Skin epidermis (tissue), 12 donors: ENCODE measurements around the gene ME3.
"Not testable (repeated sequence)": the region's sequence is repeated elsewhere in the genome, so short reads cannot be mapped to it uniquely, and the experiment has no call there.

Experiments
- H3K27ac ChIP-seq, 21 experiments: fragments of 200-600 bp; sonication (generic) in 11 of 21; one replicate each; pipeline ENCODE4 v1.5.0; 2020; ENCODE audit warnings: mild to moderate bottlenecking in 3 of 21, inconsistent platforms in 2 of 21, moderate library complexity in 2 of 21
- H3K4me3 ChIP-seq, 7 experiments: fragments of 200-600 bp; sonication (generic) in 2 of 7; one replicate each; pipeline ENCODE4 v1.5.0; 2020; ENCODE audit warnings: inconsistent platforms in 2 of 7, mild to moderate bottlenecking in 2 of 7, moderate library complexity in 1 of 7

Gene ME3

DNA sequence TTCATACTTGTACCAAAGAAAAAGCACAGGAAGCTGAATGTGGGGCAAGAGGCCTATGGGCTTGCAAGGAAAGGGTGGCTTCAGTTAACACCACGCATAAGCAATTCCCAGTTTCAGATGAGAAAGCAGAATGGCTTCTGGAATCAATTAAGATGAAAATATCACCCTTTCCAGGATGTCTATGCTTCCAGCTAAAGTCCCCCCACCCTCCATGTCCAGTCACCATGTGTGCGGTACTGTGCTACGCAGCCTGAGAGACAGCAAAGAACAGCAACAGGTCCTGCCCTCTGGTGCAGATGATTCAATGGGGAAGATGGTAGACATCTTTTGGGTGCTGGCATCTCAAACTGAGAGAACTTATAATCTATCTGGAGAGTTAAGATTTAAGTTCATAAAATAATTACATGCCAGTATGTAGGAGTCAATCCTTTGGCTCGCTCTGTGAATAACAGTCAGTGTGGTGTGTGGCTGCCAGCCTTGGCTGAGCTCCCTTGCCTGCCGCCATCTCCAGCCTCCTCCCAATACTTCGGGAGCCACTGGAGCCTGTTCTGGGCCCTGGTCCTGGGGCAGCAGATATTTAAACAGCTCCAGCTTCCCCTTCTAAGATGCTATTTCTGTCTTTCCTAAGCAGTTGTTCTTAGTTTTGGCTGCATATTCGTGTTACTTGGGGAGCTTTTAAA lies 44.5 kb downstream of the ME3 start:
- H3K27ac ChIP-seq = peak overlapping the region in 18 of 21 experiments; percentile 9 to 70 (median 38)

DNA sequence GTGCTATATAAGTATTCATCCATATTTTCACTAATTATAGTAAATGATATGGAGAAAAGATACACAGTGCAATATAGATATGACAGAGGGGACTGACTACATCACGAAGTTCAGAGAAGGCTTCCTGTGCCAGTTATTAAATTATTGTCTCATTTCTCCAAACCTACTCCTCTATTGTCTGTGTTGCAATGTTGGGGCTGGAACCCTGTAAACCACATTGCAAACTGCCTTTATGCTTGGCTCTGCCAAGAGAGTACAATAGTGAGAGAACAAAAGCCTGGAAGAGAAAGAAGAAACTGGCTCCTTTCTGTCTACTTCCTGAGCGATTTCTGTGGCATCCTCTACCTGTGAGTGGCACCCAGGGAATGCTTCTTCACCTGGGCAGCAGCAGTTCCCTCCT lies 46.4 kb downstream of the ME3 start:
- Histone ChIP-seq H3K4me3 (no peak overlapping the region), H3K27ac (peak overlapping the region in 5 of 21 experiments; percentile 0 to 70 (median 46))

More for the DNA sequence above, 44.5 kb downstream of the ME3 start:
- H3K4me3 ChIP-seq = no peak overlapping the region

DNA sequence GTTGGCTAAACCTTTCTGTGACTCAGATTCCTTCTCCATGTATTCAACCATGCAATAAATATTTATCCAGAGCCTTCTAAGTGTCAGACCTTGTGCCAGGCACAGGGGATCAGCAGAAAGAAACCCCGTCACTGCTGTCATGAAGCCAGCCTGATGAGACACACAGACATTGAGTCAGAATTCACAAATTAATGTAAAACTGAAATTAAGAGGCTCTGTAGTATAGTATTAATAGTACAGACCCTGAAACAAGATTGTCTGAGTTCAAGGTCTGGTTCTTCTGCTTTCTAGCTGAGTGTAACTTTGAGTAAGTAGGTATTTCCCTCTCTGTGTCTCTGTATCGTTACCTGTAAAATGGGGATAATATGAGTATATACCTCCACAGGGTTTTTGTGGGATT lies 46.9 kb downstream of the ME3 start:
- peak overlapping the region in 1 of 21 experiments; percentile 70 for H3K27ac ChIP-seq
- H3K4me3 ChIP-seq = no peak overlapping the region

DNA sequence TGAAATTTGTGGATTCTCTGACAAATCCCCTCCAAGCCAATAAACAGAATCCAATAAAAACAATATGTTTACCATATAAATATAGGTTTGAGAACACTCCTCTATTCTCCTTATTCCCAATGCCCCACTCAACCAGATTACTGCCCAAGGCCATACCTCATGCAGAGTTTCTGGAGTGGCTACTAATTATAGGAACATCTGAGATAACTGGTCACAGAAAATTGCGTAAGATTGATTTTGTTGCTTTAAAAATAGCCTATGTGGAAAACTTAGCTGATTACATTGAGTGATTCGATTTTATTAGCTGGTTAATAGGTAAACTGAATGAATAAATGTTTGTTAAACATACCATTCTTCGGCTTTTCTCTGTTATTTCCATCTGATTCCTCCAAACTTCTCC lies 48.0 kb downstream of the ME3 start:
- Histone ChIP-seq H3K27ac (peak overlapping the region in 3 of 21 experiments; percentile 41 to 55 (median 49)), H3K4me3 (no peak overlapping the region)

DNA sequence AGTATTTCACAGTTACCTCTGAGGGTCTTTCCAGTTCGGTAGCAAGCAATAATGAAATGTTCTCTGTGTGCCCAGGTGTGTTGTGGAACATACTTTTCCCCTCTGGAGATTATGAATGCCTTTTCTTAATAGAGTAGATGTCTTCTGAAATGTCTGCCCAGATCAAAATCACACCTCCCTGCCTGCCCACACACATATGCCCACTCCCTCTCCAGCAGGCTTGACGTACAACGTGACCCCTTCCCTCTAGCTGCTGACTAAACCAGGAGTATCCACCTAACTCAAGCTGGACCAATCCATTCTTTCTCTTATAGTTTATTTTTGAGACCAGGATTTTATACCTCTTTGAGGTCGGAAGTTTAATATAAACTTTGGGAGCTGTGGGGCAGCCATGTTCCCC lies 48.7 kb downstream of the ME3 start:
- Histone ChIP-seq H3K4me3 (no peak overlapping the region), H3K27ac (peak overlapping the region in 6 of 21 experiments; percentile 22 to 55 (median 44))

DNA sequence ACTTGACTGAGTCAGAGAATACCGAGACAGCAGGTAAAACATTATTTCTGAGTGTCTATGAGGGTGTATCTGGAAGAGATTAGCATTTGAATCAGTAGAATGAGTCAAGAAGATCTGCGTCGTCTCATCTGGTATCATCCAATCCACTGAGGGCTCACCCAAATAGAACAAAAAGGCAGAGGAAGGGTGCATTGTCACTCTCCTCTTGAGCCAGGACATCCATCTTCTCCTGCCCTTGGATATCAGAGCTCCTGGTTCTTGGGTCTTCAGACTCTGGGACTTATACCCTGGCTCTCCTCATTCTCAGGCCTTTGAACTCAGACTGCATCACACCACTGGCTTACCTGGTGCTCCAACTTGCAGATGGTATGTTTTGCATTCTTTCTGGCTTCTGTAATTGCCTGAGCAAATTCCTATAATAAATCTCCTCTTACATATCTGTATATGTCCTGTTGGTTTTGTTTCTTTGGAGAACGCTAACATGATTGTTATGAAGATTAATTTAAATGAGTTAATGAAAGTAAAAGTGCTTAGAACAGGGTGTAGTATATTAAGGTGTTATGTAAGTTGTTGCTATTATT lies 49.3 kb downstream of the ME3 start:
- peak overlapping the region in 8 of 21 experiments; percentile 13 to 55 (median 40) for H3K27ac ChIP-seq
- no peak overlapping the region for H3K4me3 ChIP-seq

DNA sequence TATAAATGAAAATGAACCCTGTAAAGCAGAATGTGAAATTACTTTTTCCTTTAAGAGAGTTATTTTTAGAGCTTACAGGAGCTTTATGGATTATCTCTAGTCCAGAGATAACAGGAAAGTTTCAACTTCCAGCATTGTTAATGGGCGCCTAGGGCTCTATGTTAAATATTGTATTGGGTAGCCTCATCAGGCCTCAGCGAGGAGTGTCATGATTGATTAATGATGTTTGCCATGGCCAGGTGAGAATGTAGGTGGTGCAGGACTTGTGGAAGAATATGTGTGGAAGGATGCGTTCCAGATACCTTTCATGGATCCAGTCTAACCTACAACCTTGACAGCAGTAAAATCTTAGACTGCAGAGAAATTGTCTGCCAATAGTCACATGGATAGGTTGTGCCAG lies 50.6 kb downstream of the ME3 start:
- H3K27ac ChIP-seq = peak overlapping the region in 8 of 21 experiments; percentile 5 to 54 (median 40)
- H3K4me3 ChIP-seq = no peak overlapping the region

DNA sequence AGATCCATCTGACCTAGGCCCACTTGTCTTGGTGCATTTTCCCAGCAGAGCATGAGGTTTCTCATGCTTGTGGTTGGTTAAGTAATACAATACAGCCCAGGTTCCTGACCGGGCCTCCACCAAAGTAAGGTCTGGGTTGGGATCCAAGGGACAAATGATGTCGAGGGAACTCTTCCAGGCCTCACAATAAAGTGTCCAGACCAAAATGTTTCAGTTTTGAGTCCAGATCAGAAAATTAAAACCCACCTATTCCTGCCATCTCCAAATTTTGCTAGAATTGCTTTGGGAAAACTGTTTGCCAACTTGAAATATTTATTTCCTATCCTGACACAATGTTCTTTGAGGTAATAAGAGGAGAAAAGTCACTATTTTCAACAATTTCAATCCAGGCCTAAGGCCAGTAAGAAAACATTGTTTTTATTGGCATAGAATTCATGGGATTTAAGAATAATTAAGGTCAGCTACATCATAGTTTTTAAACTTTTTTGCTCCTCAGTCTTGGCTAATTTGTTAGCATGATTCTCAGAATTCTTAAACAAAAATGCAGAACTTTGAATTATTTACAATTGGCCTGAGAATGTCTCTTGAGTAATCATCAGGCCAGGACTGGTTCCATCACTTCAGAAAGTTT lies 51.4 kb downstream of the ME3 start:
- Histone ChIP-seq H3K27ac (peak overlapping the region in 9 of 21 experiments; percentile 7 to 54 (median 33)), H3K4me3 (no peak overlapping the region)

DNA sequence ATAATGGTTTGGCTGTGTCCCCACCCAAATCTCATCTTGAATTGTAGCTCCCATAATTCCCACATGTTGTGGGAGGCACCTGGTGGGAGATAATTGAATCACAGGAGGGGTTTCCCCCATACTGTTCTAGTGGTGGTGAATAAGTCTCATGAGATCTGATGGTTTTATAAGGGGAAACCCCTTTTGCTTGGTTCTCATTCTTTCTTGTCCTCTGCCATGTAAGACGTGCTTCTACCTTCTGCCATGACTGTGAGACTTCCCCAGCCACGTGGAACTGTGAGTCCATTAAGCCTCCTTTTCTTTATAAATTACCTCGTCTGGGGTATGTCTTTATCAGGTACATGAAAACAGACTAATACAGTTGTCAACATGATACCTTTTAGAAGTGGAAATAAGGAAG lies 53.0 kb downstream of the ME3 start:
- H3K4me3 ChIP-seq, H3K27ac ChIP-seq: not testable (repeated sequence)

DNA sequence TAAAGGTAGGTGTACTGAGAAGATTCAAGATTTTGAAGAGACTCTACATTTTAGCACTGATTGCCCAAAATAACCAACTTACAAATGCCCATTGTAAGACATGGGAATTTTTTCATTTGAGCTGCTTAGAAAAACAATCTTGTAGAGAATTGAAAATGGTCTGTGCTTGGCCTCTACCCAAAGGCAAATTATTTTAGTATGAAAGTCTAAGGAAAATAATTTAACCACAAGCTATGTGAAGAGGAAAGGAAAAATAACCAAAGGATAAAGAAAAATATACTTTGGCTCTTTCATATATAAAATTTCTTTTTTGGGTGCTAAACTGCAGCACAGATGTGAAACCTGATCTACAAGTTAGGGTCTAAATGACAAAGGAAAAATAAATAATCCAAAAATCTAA lies 54.9 kb downstream of the ME3 start:
- no peak overlapping the region for H3K4me3 ChIP-seq
- H3K27ac ChIP-seq = peak overlapping the region in 2 of 21 experiments; percentile 43 to 56

DNA sequence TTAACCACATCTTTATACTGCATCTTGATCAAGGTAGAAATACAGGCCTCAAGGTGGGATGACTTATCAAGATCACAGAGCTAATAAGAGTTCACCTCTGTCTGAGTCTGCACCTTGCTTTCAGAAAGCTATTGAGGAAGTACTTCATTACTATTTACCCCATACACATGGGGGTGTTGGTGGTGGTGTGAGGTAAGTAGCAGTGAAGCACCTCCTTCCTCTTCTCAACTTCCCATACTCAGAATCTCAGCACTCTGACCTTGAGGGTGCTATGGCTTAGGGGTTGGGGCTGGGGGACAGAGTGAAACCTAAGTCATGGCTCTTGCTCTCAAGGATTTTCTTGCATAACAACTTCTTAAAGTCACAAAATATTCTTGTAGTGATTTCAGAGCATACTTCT lies 56.9 kb downstream of the ME3 start:
- Histone ChIP-seq H3K4me3 (no peak overlapping the region), H3K27ac (no peak overlapping the region)

DNA sequence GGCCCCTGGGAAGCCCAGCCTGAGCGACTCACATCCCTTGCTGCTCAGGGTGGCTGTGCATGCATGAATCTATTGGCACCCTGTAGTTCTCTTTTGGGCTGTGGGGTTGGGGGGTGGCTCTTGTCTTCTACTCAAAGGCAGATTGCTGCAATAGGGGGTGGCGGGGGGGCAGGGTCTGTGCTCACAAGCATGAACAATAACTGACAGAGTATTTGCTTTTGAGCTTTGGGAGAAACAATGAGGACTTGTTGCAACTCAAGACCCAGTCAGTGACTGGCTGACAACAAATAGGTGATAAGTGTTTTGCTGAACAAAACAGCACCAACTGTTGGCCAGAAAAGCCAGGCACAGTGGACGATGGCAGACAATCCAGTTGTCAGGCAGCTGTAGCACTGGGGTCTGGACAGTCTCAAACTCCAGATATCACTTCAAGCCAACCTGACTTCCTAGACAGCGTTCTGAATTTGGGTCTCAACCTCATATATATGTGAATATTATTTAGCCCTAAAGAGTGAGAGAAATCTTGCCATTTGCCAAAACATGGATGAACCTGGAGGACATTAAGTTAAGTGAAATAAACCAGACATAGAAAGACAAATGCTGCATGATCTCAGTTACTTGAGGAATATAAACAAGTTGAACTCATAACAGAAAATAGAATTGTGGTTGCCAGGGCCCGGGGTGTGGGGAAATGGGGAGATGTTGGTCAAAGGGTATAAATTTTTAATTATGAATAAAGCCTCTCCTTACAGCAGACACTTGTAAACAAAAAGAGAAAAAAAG lies 61.7 kb downstream of the ME3 start:
- Histone ChIP-seq H3K27ac (no peak overlapping the region), H3K4me3 (no peak overlapping the region)

DNA sequence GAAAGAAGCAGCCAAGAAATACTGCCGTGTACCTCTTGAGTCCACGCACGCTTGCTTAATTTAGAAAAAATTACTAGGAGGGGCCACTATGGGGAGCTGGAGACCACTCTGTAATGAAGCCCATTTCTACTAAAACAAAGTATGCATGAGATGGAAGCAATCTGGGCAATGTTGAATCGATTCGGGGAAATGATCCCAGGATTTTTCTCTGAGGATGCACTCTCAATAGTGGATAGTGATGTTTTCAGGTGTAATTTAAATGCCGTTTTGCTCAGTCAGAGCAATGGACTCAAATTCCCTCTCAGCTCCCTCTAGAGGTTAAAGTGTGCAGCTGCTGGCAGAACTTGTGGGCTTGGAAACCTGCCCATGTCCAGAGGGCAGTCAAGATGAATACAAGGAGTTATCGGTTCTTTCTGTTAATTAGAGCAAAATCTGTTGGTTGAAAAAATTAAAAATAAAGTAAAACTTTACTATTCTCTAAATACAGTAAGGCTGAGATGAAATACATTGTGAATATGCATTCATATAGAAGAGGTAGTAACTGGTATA lies 64.1 kb downstream of the ME3 start:
- Histone ChIP-seq H3K27ac (peak overlapping the region in 5 of 21 experiments; percentile 10 to 84 (median 65)), H3K4me3 (no peak overlapping the region)

DNA sequence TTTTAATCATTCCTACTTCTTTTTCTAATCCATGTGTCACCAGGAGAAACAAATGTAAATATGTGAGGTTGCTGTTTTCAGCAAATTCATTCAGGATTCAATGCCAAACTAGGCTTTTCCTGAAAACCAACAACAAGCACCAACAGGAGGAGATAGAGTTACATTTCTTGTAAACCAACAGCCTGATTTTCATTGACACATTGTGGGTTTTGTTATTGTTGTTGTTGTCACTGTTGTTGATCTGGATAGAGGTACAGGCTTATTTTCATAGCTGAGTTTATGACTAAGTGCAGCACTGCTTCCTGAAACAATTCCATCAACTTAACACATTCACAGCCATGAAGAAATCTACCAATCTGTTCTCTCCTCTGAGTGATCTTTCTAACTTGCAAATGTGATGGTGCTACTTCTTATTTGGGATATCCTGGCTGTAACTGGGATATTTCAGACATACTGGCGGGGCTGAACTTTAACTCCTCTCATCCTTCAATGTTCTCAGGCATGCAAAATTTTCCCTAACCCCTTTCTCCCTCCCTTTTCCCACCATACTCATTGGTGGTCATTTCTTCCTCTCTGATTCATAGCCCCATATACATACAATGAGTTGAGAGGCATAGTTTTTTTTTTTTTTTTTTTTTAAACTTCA lies 65.5 kb downstream of the ME3 start:
- Histone ChIP-seq H3K27ac (peak overlapping the region in 9 of 21 experiments; percentile 11 to 84 (median 30)), H3K4me3 (no peak overlapping the region)

DNA sequence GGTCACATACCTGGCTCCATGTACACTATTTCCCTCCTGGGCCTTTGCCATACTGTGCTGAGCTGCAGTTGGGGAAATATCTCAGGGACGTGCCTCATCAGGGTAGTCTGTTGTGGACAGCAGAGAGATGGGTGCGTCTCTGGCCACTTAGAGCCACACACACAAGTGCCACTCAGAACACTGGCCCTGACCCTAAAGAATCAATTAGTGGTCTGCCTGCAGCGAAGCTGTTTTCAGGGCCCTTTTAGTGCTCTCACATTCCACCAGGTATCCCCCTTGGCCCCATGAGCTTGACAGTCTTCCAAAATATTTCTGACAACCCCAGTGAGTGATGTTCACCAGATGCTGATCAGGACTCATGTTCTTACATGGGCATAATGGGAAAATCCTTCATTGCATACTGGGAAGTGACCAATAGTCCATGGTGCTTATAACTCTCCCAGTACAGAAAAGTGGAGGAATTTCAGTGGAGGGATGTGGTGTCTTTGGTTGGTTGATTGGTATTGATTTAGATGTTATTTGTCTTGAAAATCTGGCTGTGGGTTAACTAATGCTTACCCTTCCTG lies 66.1 kb downstream of the ME3 start:
- peak overlapping the region in 8 of 21 experiments; percentile 11 to 84 (median 31) for H3K27ac ChIP-seq
- H3K4me3 ChIP-seq = no peak overlapping the region

DNA sequence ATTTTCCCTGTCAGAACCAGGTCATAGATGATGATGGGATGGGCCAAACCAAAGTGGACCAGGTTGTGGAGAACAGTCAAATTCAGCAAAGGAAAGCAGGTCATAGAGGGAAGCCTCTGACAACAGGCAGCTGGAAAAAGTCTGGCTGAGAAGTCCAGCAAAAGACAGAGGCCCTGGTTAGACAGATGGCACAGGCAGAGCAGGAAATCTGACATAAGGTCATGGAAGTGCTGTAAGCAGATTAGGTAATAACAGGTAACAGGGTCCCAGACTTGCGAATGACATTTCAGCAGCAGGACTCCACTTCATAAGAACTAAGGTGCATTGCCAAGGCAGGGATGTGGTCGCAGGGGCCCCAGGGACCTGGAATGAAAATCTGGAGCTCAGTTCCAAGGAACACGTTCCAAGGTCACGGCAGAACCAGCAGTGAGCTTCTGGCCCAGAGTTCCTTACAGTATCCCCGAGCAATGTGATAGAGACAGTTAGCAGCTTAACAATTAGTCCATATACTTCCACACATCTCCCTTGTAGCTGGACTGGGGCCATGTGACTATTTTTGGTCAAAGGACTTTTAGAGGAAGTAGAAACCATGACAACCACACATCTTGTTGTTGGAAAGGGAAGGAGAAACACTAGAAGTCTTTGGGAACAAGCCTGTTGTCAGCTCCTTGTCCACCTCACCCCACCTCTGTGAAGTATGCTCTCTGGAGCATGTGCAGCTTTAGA lies 75.4 kb downstream of the ME3 start:
- peak overlapping the region in 3 of 21 experiments; percentile 42 to 60 (median 54) for H3K27ac ChIP-seq

DNA sequence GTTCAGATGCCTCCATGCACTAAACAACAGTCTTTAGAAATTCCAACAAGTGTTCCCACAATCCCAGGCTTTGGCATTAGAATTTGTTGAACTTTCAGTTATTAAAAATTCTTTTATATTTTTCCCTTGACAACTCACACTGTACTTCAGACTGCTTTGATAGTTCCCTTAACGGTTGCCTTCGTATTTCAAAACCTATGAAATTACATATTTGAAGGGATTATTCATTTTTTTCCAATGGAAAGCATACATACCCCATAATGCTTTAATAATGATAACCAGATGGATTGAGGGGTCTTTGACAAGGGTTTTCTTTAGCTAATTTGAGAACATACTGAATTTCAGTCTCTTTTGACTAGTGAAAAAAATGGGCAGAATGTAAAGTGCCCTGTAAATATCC lies 76.5 kb downstream of the ME3 start:
- H3K27ac ChIP-seq = peak overlapping the region in 2 of 21 experiments; percentile 42 to 60
- H3K4me3 ChIP-seq = no peak overlapping the region

More for the DNA sequence above, 75.4 kb downstream of the ME3 start:
- H3K4me3 ChIP-seq = no peak overlapping the region

DNA sequence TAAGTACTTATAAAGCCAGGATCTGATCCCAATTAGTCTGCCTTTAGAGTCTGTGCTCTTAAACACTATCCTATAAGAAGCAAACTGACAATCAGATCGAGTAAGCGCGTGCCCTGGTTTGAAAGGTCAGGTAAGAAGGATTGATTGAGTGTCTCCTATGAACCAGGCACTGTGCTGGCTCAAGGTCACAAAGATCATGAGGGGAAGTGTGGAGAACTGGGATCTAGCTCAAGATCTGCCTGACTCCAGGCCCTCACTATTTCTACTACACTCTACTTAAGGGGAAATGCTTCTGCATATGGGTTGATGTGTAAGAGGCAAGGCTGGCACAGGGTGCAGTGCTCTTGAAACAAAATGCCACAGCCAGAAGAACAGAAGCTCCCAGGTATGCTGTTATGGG lies 77.0 kb downstream of the ME3 start:
- no peak overlapping the region for H3K4me3 ChIP-seq
- peak overlapping the region in 2 of 21 experiments; percentile 8 to 16 for H3K27ac ChIP-seq
